ENCODE results near the gene PNISR.
"Not testable (repeated sequence)": the region's sequence is repeated elsewhere in the genome, so short reads cannot be mapped to it uniquely, and the experiment has no call there.

PNISR gene, protein sequence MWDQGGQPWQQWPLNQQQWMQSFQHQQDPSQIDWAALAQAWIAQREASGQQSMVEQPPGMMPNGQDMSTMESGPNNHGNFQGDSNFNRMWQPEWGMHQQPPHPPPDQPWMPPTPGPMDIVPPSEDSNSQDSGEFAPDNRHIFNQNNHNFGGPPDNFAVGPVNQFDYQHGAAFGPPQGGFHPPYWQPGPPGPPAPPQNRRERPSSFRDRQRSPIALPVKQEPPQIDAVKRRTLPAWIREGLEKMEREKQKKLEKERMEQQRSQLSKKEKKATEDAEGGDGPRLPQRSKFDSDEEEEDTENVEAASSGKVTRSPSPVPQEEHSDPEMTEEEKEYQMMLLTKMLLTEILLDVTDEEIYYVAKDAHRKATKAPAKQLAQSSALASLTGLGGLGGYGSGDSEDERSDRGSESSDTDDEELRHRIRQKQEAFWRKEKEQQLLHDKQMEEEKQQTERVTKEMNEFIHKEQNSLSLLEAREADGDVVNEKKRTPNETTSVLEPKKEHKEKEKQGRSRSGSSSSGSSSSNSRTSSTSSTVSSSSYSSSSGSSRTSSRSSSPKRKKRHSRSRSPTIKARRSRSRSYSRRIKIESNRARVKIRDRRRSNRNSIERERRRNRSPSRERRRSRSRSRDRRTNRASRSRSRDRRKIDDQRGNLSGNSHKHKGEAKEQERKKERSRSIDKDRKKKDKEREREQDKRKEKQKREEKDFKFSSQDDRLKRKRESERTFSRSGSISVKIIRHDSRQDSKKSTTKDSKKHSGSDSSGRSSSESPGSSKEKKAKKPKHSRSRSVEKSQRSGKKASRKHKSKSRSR

DNA sequence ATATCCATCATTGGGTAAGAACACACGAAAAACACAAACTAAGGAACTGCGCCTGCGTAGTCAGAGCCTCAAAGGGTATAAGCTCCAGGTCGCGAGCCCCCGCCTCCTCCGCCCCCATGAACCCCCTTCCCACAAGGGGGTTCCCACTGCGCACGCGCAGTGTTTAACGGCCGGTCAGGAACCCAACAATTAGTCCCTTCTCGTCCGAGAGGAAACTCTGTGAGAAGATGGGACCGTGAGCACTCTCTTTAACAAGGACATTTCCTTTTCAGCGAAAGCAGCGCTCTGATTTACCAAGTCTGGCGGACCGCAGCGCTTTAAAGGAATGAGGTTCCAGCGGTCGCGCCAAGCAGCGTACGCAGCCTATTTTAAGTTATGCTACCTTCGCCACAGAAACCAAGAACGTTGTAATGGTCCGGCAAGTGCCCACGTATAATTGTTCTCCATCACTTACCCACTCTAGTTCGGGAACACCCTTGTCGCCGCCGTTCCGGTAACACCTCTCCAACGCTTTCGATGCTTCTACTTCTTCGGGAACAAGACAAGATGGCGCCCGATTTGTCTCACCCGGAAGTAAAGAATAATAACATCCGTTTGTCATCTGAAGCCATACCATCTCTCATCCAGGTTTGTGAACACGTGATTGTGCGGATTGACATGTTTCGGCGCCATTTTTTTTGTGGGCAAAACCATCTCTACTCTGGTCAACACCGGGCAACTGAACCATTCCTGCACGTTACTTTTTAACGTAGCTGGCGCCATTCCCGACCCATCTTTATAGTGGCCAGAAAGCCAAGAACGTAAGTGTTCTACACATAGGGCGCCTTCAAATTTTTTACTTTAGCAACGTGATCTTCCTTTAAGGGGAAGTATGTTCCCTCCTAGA, at the start of gene PNISR:
Gene PNISR (minus strand): TSS at position 548 of the 886 bp plus-strand sequence. CDS start 10,649 bp downstream, outside the sequence.
- TF ChIP-seq, protein P1, sequence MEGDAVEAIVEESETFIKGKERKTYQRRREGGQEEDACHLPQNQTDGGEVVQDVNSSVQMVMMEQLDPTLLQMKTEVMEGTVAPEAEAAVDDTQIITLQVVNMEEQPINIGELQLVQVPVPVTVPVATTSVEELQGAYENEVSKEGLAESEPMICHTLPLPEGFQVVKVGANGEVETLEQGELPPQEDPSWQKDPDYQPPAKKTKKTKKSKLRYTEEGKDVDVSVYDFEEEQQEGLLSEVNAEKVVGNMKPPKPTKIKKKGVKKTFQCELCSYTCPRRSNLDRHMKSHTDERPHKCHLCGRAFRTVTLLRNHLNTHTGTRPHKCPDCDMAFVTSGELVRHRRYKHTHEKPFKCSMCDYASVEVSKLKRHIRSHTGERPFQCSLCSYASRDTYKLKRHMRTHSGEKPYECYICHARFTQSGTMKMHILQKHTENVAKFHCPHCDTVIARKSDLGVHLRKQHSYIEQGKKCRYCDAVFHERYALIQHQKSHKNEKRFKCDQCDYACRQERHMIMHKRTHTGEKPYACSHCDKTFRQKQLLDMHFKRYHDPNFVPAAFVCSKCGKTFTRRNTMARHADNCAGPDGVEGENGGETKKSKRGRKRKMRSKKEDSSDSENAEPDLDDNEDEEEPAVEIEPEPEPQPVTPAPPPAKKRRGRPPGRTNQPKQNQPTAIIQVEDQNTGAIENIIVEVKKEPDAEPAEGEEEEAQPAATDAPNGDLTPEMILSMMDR (conservative IDR thresholded peaks at IDR 0.05) = no peak
- no peak for TF ChIP-seq ZFX (IDR thresholded peaks at IDR 0.05)

DNA sequence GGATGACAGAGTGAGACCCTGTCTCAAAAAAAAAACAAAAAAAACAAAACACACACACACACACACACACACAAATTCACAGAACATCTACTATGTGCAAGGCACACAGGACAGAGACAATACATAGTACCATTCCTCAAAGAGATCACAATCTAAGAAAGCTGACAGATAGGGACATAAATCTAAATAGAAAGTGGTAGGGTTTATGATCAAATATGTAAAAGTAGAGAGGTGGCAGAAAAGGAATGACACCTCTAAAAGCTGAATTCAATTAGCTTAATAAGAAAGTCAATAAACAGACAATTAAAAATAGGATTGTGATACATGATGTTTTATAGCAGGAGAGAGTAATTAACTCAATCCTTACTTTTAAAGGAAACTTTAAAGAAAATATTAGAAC, 48.6 kb upstream of the PNISR start:
- no peak overlapping the region for H3K27ac ChIP-seq

More for the DNA sequence above, at the start of gene PNISR:
- peak within 1 kb of the TSS; percentile 90 for H3K27ac ChIP-seq

GRCh38 chr6:99471638-99472037, 46.5 kb upstream of the PNISR start:
- TF ChIP-seq ZFX (IDR thresholded peaks at IDR 0.05) = no peak
- TF ChIP-seq, protein P1 (conservative IDR thresholded peaks at IDR 0.05) = no peak
- no peak overlapping the region for H3K27ac ChIP-seq

More for the DNA sequence above, 48.6 kb upstream of the PNISR start:
- TF ChIP-seq, protein P1 (conservative IDR thresholded peaks at IDR 0.05) = no peak
- TF ChIP-seq ZFX (IDR thresholded peaks at IDR 0.05) = no peak

- H3K27ac ChIP-seq = no peak overlapping the region
- TF ChIP-seq, protein P1 (conservative IDR thresholded peaks at IDR 0.05) = peak; percentile 80
- TF ChIP-seq ZFX (IDR thresholded peaks at IDR 0.05) = no peak
These were observed 42.5 kb upstream of the PNISR start for GRCh38 chr6:99467509-99468106.

GRCh38 chr6:99459133-99459532, 34.0 kb upstream of the PNISR start:
- not testable (repeated sequence) for H3K27ac ChIP-seq

DNA sequence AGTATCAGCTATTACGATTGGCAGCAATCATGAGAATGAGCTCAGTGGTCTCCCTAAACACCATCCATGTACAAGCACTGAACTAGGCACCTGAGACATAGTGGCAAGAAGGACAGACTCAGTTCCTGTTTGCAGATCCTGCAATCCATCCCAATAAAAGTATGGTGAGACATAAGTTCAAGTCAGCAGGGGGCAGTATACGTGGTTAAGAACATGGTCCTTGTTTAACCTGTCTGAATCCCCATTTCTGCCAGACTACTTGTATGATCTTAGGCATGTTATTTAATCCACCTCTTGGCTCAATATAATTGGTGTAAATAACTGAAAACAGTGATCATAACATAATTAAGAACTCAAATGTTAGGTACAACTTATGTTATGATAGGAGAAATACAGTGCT, 33.2 kb upstream of the PNISR start:
- no peak overlapping the region for H3K27ac ChIP-seq
- TF ChIP-seq, protein P1 (conservative IDR thresholded peaks at IDR 0.05) = peak; percentile 48
- TF ChIP-seq ZFX (IDR thresholded peaks at IDR 0.05) = no peak

GRCh38 chr6:99446076-99446475, 21.0 kb upstream of the PNISR start:
- no peak overlapping the region for H3K27ac ChIP-seq
- no peak for TF ChIP-seq ZFX (IDR thresholded peaks at IDR 0.05)
- TF ChIP-seq, protein P1 (conservative IDR thresholded peaks at IDR 0.05) = no peak

Measured in C4-2B (cell line).